ENCODE data around the gene ATM. TPM values are rescaled to one million over a fixed set of nuclear protein-coding genes. Genes with fewer than 3 reads are reported as not detected.
"Not testable (repeated sequence)": the region's sequence is repeated elsewhere in the genome, so short reads cannot be mapped to it uniquely, and the experiment has no call there.

Gene ATM
- polyA plus RNA-seq, 3 donors, result 58.8 to 94.9 (median 82.1) TPM

- no peak for DNase-seq (ENCODE audit: extremely low read depth in 1 of 11, low read depth in 9 of 11, low spot score in 4 of 11)
Measured at GRCh38 chr11:108246885-108247284, 24.0 kb downstream of the ATM start.

- no peak for DNase-seq (ENCODE audit: extremely low read depth in 1 of 11, low read depth in 9 of 11, low spot score in 4 of 11)
Measured at GRCh38 chr11:108253176-108253575, 30.3 kb downstream of the ATM start.

GRCh38 chr11:108269583-108269982 is 46.7 kb downstream of the ATM start:
- DNase-seq (ENCODE audit: extremely low read depth in 1 of 11, low read depth in 9 of 11, low spot score in 4 of 11), result no peak

GRCh38 chr11:108276985-108277616 is 54.2 kb downstream of the ATM start:
- DNase-seq (ENCODE audit: extremely low read depth in 1 of 11, low read depth in 9 of 11, low spot score in 4 of 11), result not testable (repeated sequence)

GRCh38 chr11:108278546-108278945 is 55.7 kb downstream of the ATM start:
- DNase-seq (ENCODE audit: extremely low read depth in 1 of 11, low read depth in 9 of 11, low spot score in 4 of 11), result peak in 1 of 11 donors; percentile 7

GRCh38 chr11:108278954-108279353 is 56.1 kb downstream of the ATM start:
- DNase-seq (ENCODE audit: extremely low read depth in 1 of 11, low read depth in 9 of 11, low spot score in 4 of 11), result no peak

GRCh38 chr11:108286370-108286769 is 63.5 kb downstream of the ATM start:
- no peak for DNase-seq (ENCODE audit: extremely low read depth in 1 of 11, low read depth in 9 of 11, low spot score in 4 of 11)

- no peak for DNase-seq (ENCODE audit: extremely low read depth in 1 of 11, low read depth in 9 of 11, low spot score in 4 of 11)
Measured at GRCh38 chr11:108286956-108287355, 64.1 kb downstream of the ATM start.

GRCh38 chr11:108289066-108289465 is 66.2 kb downstream of the ATM start:
- not testable (repeated sequence) for DNase-seq (ENCODE audit: extremely low read depth in 1 of 11, low read depth in 9 of 11, low spot score in 4 of 11)

GRCh38 chr11:108289699-108290098 is 66.8 kb downstream of the ATM start:
- peak in 2 of 11 donors; percentile 12 to 21 for DNase-seq (ENCODE audit: extremely low read depth in 1 of 11, low read depth in 9 of 11, low spot score in 4 of 11)

- DNase-seq (ENCODE audit: extremely low read depth in 1 of 11, low read depth in 9 of 11, low spot score in 4 of 11), result no peak
Measured at GRCh38 chr11:108293229-108293628, 70.4 kb downstream of the ATM start.

GRCh38 chr11:108302121-108302785 is 79.4 kb downstream of the ATM start:
- DNase-seq (ENCODE audit: extremely low read depth in 1 of 11, low read depth in 9 of 11, low spot score in 4 of 11), result no peak

- DNase-seq (ENCODE audit: extremely low read depth in 1 of 11, low read depth in 9 of 11, low spot score in 4 of 11), result no peak
Measured at GRCh38 chr11:108307751-108308150, 84.9 kb downstream of the ATM start.

GRCh38 chr11:108313444-108313843 is 90.6 kb downstream of the ATM start:
- no peak for DNase-seq (ENCODE audit: extremely low read depth in 1 of 11, low read depth in 9 of 11, low spot score in 4 of 11)

GRCh38 chr11:108316061-108316460 is 93.2 kb downstream of the ATM start:
- DNase-seq (ENCODE audit: extremely low read depth in 1 of 11, low read depth in 9 of 11, low spot score in 4 of 11), result no peak

GRCh38 chr11:108319541-108320145 is 96.8 kb downstream of the ATM start:
- DNase-seq (ENCODE audit: extremely low read depth in 1 of 11, low read depth in 9 of 11, low spot score in 4 of 11), result no peak

GRCh38 chr11:108322666-108323065 is 99.8 kb downstream of the ATM start:
- DNase-seq (ENCODE audit: extremely low read depth in 1 of 11, low read depth in 9 of 11, low spot score in 4 of 11), result no peak

GRCh38 chr11:108324587-108324986 is 101.7 kb downstream of the ATM start:
- no peak for DNase-seq (ENCODE audit: extremely low read depth in 1 of 11, low read depth in 9 of 11, low spot score in 4 of 11)

- DNase-seq (ENCODE audit: extremely low read depth in 1 of 11, low read depth in 9 of 11, low spot score in 4 of 11), result no peak
Measured at GRCh38 chr11:108333403-108333899, 110.6 kb downstream of the ATM start.

GRCh38 chr11:108338750-108339149 is 115.9 kb downstream of the ATM start:
- no peak for DNase-seq (ENCODE audit: extremely low read depth in 1 of 11, low read depth in 9 of 11, low spot score in 4 of 11)

All from renal cortex interstitium (tissue), 11 donors.